C4-2B (cell line): Measurements from ENCODE around the gene DLX4.

Source experiments
- H3K27ac ChIP-seq: fragments of 450-650 bp; 2 replicates; pipeline ENCODE4 v1.5.1; 2017
- ZFX ChIP-seq: fragments of 450-650 bp; IDR thresholded peaks from 2 replicates; pipeline ENCODE4 v1.6.1; 2017
- TF ChIP-seq, protein P1 (sequence below): fragments of 450-650 bp; conservative IDR thresholded peaks from 2 replicates; pipeline ENCODE4 v1.5.1; 2017; ENCODE audit warnings: mild to moderate bottlenecking

Gene DLX4

DNA sequence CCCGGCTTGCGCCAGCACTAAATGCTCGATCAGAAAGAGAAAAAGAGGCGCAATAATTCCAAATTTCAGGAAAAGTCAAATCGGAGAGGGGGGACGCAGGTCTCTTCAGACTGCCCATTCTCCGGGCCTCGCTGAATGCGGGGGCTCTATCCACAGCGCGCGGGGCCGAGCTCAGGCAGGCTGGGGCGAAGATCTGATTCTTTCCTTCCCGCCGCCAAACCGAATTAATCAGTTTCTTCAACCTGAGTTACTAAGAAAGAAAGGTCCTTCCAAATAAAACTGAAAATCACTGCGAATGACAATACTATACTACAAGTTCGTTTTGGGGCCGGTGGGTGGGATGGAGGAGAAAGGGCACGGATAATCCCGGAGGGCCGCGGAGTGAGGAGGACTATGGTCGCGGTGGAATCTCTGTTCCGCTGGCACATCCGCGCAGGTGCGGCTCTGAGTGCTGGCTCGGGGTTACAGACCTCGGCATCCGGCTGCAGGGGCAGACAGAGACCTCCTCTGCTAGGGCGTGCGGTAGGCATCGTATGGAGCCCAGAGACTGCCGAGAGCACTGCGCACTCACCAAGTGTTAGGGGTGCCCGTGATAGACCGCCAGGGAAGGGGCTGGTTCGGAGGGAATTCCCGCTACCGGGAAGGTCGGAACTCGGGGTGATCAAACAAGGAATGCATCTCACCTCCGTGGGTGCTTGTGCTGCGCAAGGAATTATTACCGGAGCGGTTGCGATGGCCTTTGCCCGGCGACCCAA is 4.0 kb upstream of the DLX4 start:
- TF ChIP-seq ZFX = no peak
- TF ChIP-seq, protein P1, sequence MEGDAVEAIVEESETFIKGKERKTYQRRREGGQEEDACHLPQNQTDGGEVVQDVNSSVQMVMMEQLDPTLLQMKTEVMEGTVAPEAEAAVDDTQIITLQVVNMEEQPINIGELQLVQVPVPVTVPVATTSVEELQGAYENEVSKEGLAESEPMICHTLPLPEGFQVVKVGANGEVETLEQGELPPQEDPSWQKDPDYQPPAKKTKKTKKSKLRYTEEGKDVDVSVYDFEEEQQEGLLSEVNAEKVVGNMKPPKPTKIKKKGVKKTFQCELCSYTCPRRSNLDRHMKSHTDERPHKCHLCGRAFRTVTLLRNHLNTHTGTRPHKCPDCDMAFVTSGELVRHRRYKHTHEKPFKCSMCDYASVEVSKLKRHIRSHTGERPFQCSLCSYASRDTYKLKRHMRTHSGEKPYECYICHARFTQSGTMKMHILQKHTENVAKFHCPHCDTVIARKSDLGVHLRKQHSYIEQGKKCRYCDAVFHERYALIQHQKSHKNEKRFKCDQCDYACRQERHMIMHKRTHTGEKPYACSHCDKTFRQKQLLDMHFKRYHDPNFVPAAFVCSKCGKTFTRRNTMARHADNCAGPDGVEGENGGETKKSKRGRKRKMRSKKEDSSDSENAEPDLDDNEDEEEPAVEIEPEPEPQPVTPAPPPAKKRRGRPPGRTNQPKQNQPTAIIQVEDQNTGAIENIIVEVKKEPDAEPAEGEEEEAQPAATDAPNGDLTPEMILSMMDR = no peak
- H3K27ac ChIP-seq = no peak overlapping the region

DNA sequence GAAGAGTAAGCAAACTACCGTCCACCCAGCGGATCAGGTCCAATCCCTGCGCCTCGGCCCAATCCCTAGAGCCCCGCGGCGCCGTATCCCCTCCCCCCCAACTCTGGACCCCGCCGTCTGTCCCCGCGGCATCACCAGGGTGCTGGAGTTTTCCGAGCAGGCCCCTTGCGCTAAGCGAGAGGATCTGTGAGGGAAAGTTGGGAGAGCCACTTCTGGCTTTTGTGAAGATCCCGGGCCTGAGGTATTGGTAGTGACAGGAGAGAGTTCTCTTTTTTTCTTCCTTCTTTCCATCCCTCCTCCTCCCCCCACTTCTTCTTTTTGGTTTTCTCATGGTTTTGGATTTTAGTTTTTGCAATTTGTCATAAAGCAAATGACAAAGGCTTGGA is 3.5 kb upstream of the DLX4 start:
- TF ChIP-seq ZFX = no peak
- TF ChIP-seq, protein P1 = no peak
- H3K27ac ChIP-seq = no peak overlapping the region

DNA sequence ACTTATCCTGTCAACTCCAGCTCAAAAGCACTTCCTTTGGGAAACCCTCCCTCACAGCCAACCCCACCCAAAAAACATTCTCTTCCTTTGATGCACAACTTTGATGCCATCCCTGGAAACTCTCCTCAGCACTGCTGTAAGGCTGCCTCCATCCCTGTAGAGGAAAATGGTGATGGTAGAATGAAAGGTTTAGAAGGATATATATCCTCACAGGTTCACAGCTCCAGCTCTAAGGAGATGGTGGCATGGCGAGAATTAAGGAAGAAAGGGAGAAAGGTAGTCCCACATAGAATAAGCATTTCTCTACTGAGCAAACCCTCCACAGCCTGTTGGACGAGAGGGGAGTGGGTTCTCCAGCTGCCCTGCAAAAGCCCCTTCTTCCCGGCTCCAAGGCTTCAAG is 2.2 kb upstream of the DLX4 start:
- TF ChIP-seq, protein P1 = no peak
- TF ChIP-seq ZFX = no peak
- no peak overlapping the region for H3K27ac ChIP-seq

DNA sequence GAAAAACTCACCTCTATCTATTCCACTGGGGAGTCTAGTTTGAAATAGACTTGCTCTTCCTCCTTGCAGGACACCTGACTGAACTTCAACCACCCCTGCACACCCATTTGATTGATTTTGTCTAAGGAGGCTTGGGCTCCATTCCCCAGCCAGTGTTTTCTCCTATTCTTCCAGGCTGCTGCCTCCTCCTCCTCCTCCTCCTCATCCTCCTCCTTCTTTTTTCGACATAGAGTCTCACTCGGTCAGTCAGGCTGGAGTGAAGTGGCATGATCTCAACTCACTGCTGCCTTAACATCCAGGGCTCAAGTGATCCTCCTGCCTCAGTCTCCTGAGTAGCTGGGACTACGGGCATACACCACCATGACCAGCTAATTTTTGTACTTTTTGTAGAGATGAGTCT is 1.8 kb upstream of the DLX4 start:
- TF ChIP-seq, protein P1 = no peak
- no peak for TF ChIP-seq ZFX
- H3K27ac ChIP-seq = no peak overlapping the region

DNA sequence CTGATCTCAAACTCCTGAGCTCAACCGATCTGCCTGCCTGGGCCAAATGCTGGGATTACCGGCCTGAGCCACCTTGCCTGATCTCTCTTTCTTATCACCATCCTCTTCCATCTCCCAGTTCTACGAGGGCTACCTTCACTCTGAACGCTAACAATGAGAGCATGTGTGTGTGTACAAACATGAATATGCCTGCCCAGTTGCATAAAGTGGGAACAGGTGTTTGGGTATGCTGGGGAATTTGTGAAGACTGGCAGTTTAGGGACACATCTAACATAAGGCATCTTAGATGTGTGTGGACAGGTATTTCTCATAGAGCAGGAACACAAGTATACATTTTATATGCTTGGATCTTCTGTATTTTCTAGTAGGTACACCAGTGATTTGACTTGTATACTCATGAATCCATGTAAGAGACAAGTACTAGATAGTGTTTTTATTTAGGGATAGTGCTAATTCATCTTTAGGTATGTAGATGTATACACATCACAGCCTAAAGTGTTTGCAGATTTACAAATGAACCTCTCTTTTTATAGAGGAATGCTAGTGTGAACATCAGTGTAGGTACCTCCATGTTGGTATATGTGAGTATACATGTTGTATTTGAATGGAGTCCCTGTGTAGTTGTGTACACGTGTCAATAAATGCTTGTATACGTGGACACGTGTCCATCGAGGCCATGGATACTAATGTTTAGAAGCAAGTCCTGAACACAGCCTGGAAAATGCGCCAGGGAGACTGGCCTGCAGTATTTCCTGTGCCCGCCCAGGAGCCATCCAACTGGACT is 1.2 kb upstream of the DLX4 start:
- H3K27ac ChIP-seq = no peak overlapping the region
- TF ChIP-seq, protein P1 = no peak
- TF ChIP-seq ZFX = no peak

DNA sequence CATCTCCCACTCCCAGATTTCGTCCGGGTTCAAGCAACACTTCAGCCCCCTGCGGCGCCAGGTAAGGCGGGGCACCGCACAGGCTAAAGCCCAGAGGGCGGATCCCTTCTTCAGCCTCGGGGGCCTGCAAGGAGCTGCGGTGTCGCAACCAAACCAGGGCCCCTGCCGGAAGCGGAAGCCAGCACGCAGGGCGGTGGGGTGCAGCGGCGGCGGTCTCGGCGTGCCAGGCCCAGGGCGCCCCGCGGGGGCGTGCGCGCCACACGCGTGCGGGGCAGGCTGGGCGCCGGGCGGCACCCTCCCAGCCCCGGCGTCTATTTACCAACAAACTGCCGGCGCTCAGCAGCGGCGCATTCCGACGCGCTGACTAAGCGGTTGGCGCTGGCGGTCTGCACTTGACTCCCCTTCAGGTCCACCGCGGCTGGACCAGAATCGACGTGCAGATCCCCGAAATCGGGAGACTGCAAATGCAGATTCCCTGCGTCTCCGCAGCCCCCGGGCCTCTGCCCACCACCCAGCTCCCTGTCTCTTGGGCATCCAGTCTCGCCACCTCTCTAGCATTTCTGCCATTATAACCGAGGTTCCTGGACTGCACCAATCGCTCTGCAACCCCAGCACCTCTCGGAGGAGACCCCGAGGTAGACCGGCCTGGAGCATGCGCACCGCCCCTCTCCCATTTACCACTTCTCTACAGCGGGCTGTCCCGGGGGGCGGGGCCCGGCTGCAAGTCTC is 421 bp upstream of the DLX4 start:
- no peak overlapping the region for H3K27ac ChIP-seq
- TF ChIP-seq, protein P1 = no peak
- no peak for TF ChIP-seq ZFX
